ENCODE data around the gene EBI3.
A peak's percentile ranks its signal among the peaks of the same experiment; 100 is the strongest.

EBI3 gene

GRCh38 chr19:4256563-4256962, 27.2 kb downstream of the EBI3 start:
- no peak overlapping the region for H3K4me3 ChIP-seq (replicated peaks; ENCODE audit: low read depth, low read length)
- H3K36me3 ChIP-seq (ENCODE audit: control insufficient read depth, insufficient read depth, low read length): peaks cover 21% of the 10 kb centered on the region
- no peaks in the 10 kb centered on the region for H3K27me3 ChIP-seq (replicated peaks; ENCODE audit: control insufficient read depth, insufficient read depth, low read length)
- TF ChIP-seq, protein P1, sequence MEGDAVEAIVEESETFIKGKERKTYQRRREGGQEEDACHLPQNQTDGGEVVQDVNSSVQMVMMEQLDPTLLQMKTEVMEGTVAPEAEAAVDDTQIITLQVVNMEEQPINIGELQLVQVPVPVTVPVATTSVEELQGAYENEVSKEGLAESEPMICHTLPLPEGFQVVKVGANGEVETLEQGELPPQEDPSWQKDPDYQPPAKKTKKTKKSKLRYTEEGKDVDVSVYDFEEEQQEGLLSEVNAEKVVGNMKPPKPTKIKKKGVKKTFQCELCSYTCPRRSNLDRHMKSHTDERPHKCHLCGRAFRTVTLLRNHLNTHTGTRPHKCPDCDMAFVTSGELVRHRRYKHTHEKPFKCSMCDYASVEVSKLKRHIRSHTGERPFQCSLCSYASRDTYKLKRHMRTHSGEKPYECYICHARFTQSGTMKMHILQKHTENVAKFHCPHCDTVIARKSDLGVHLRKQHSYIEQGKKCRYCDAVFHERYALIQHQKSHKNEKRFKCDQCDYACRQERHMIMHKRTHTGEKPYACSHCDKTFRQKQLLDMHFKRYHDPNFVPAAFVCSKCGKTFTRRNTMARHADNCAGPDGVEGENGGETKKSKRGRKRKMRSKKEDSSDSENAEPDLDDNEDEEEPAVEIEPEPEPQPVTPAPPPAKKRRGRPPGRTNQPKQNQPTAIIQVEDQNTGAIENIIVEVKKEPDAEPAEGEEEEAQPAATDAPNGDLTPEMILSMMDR (IDR thresholded peaks at IDR 0.05; ENCODE audit: insufficient read depth, low read length, poor library complexity, severe bottlenecking): peak; percentile 32
- DNase-seq (ENCODE audit: extremely low read depth, insufficient read length): no peak

- H3K36me3 ChIP-seq (ENCODE audit: control insufficient read depth, insufficient read depth, low read length): peaks cover 24% of the 10 kb centered on the region
Observed at GRCh38 chr19:4257025-4257424, 27.7 kb downstream of the EBI3 start.

GRCh38 chr19:4258181-4258580, 28.9 kb downstream of the EBI3 start:
- TF ChIP-seq, protein P1 (IDR thresholded peaks at IDR 0.05; ENCODE audit: insufficient read depth, low read length, poor library complexity, severe bottlenecking): no peak
- Histone ChIP-seq H3K4me3 (replicated peaks; ENCODE audit: low read depth, low read length) (no peak overlapping the region), H3K27me3 (replicated peaks; ENCODE audit: control insufficient read depth, insufficient read depth, low read length) (no peaks in the 10 kb centered on the region), H3K36me3 (ENCODE audit: control insufficient read depth, insufficient read depth, low read length) (peaks cover 25% of the 10 kb centered on the region)
- no peak for DNase-seq (ENCODE audit: extremely low read depth, insufficient read length)

More at GRCh38 chr19:4257025-4257424, 27.7 kb downstream of the EBI3 start:
- no peak for DNase-seq (ENCODE audit: extremely low read depth, insufficient read length)
- TF ChIP-seq, protein P1 (IDR thresholded peaks at IDR 0.05; ENCODE audit: insufficient read depth, low read length, poor library complexity, severe bottlenecking): no peak
- Histone ChIP-seq H3K4me3 (replicated peaks; ENCODE audit: low read depth, low read length) (no peak overlapping the region), H3K27me3 (replicated peaks; ENCODE audit: control insufficient read depth, insufficient read depth, low read length) (no peaks in the 10 kb centered on the region)

DNA sequence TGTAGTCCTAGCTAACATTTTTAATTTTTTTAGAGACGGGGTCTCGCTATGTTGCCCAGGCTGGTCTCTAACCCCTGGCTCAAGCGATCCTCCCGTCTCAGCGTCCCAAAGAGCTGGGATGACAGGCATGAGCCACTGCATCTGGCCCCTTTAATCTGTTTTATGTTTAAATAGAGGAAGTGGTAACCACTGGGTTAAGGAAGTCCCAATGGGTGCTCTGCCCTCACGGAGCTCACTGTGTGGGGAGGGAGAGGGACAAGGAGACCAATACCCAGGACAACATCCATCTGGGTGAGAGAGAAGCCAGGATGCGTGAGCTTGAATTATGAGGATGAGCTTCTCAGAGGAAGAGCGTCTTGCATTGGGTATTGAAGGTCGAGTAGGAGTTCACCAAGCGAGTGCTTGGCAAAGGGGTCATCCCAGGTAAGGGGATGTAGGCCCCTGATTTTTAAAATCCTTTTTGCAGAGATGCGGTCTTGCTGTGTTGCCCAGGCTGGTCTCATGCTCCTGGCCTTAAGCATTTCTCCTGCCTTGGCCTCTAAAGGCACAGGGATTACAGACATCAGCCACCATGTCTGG, 31.4 kb downstream of the EBI3 start:
- Histone ChIP-seq H3K36me3 (ENCODE audit: control insufficient read depth, insufficient read depth, low read length) (peaks cover 21% of the 10 kb centered on the region), H3K27me3 (replicated peaks; ENCODE audit: control insufficient read depth, insufficient read depth, low read length) (no peaks in the 10 kb centered on the region), H3K4me3 (replicated peaks; ENCODE audit: low read depth, low read length) (no peak overlapping the region)
- TF ChIP-seq, protein P1 (IDR thresholded peaks at IDR 0.05; ENCODE audit: insufficient read depth, low read length, poor library complexity, severe bottlenecking): no peak
- no peak for DNase-seq (ENCODE audit: extremely low read depth, insufficient read length)

- H3K36me3 ChIP-seq (ENCODE audit: control insufficient read depth, insufficient read depth, low read length): peaks cover 21% of the 10 kb centered on the region
- H3K4me3 ChIP-seq (replicated peaks; ENCODE audit: low read depth, low read length): no peak overlapping the region
- H3K27me3 ChIP-seq (replicated peaks; ENCODE audit: control insufficient read depth, insufficient read depth, low read length): no peaks in the 10 kb centered on the region
- no peak for DNase-seq (ENCODE audit: extremely low read depth, insufficient read length)
- TF ChIP-seq, protein P1 (IDR thresholded peaks at IDR 0.05; ENCODE audit: insufficient read depth, low read length, poor library complexity, severe bottlenecking): no peak
Observed at GRCh38 chr19:4264812-4265211, 35.5 kb downstream of the EBI3 start.

All from GM06990 (cell line).